Retinal pigment epithelial cell (primary cell): ENCODE data around the gene TADA2B.

Source experiments
- DNase-seq: peaks from one replicate; pipeline ENCODE4 v3.0.0-alpha.2; 2010; ENCODE audit warnings: low read depth
- H3K4me3 ChIP-seq: 2 replicates; pipeline ENCODE4 v1.5.1; 2011; ENCODE audit warnings: mild to moderate bottlenecking, low read length, control low read depth, moderate library complexity
- CTCF ChIP-seq: conservative IDR thresholded peaks from 2 replicates; pipeline ENCODE4 v1.5.1; 2011; ENCODE audit warnings: low read depth, low read length, control low read depth, inconsistent platforms

Gene TADA2B

GRCh38 chr4:7051905-7052304 lies 8.7 kb downstream of the TADA2B start:
- DNase-seq, result no peak

GRCh38 chr4:7052313-7052712 lies 9.1 kb downstream of the TADA2B start:
- no peak overlapping the region for H3K4me3 ChIP-seq
- DNase-seq, result no peak
- no peak for TF ChIP-seq CTCF

More at GRCh38 chr4:7051905-7052304, 8.7 kb downstream of the TADA2B start:
- H3K4me3 ChIP-seq, result no peak overlapping the region
- no peak for TF ChIP-seq CTCF

GRCh38 chr4:7052923-7053715 lies 9.9 kb downstream of the TADA2B start:
- H3K4me3 ChIP-seq, result no peak overlapping the region
- TF ChIP-seq CTCF, result no peak
- no peak for DNase-seq

GRCh38 chr4:7054106-7054880 lies 11.1 kb downstream of the TADA2B start:
- DNase-seq, result no peak
- TF ChIP-seq CTCF, result no peak
- H3K4me3 ChIP-seq, result no peak overlapping the region

GRCh38 chr4:7055111-7055989 lies 12.2 kb downstream of the TADA2B start:
- TF ChIP-seq CTCF, result no peak
- no peak overlapping the region for H3K4me3 ChIP-seq
- DNase-seq, result no peak

- H3K4me3 ChIP-seq, result no peak overlapping the region
- TF ChIP-seq CTCF, result no peak
- DNase-seq, result no peak
Observed at GRCh38 chr4:7055990-7056325, 12.8 kb downstream of the TADA2B start.
